Hepatic stellate cell (primary cell): ENCODE measurements around the gene TMTC2.
A peak's percentile ranks its signal among the peaks of the same experiment; 100 is the strongest.

ENCODE experiments used
- DNase-seq: peaks from one replicate; pipeline ENCODE4 v3.0.0; 2011; ENCODE audit warnings: low spot score

The TMTC2 gene

DNA sequence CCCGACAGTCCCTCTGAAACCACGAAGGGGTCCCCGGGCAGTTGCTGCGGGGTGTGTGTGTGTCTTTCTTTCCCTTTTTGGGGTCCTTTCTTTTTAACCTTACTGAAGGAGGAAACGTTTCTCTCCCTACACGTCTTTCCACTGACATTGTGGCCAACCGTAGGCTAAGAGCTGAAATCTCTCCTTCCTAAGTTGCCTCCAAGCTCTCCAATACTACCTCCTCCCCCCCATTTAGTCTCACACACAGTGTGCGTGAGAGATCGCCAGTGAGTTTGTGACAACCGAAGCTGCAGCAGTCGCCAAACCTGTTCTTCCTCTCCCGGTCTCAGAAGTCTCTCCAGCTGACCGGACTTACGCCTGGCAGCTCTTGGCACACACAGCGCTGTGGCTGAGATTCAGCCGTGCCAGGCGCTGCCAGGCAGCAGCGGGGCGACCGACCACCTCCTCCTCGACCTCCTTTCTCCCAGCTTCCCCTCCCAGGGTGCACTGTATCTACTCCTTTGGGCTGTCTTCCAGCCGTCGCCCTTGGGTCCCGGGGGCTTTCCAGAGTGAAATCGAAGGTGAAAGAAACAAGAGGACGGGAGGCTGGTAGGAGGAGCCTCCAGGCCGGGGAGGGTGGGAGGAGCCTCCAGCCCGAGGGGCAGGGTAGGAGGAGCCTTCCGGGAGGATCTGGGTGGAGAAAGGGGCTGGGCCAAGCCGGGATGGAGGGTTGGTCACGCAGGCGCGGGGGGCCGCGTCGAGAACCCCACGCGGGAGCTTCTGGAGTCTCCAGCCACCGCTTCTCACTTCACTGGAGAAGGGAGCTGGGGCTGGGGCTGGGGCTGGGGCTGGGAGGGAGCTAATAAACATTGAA is at the start of gene TMTC2:
Gene TMTC2, plus strand, starts transcription at position 739 of the 853 bp plus-strand sequence.
- peak; percentile 94 for DNase-seq

DNA sequence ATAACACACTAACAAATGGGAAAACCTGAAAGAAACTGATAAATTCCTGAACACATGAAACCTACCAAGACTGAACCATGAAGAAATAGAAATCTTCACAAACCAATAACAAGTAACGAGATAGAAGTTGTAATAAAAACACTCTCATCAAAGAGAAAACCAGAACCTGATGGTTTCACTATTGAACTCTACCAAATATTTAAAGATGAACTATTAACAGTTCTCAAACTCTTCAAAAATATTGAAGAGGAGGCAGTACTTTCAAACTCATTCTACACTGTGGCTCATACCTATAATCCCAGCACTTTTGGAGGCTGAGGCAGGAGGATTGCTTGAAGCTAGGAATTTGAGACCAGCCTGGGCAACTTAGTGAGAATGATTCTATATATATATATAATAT is 48.4 kb upstream of the TMTC2 start:
- no peak for DNase-seq

GRCh38 chr12:82644896-82645295 is 41.8 kb upstream of the TMTC2 start:
- no peak for DNase-seq

- no peak for DNase-seq
Measured at GRCh38 chr12:82645414-82645813, 41.3 kb upstream of the TMTC2 start.

GRCh38 chr12:82647853-82648252 is 38.9 kb upstream of the TMTC2 start:
- DNase-seq, result no peak

GRCh38 chr12:82648259-82648909 is 38.3 kb upstream of the TMTC2 start:
- no peak for DNase-seq

GRCh38 chr12:82650627-82651337 is 35.9 kb upstream of the TMTC2 start:
- DNase-seq, result no peak

DNA sequence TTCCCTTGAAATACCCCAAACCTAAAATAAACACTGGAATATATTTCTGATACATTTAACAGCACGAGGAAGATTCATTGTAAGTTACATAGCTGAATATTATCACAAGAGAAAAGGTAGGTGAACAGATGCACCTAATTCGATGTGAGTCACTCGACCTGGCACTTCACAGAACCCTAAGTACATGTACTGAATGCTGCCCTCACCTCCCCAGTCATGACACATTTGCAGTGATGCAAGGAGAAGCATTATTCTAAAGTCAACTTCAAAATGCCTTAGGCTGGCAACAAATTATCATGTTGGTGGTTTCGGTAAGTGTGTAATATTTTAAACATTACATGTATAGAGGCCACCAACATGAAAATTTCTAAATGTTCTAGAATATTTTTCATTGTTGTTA is 35.2 kb upstream of the TMTC2 start:
- no peak for DNase-seq

DNA sequence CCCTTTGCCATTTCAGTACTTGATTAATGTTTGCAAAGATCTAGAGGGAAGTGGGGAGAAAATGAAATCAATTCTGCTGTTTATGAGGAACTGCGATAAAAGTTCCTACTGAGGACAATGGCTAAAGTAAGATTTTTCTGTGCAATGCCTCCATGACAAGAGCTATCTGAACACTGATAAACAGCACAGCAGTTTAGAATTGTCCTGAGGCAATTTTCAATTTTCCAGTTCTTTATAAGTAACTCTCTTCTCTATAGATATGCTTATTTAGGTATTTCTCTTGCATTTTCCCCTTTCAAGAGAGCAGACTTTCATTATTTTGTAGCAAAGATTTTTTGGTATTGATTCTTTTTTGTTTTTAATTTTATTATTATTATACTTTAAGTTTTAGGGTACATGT is 34.6 kb upstream of the TMTC2 start:
- no peak for DNase-seq

GRCh38 chr12:82655751-82656150 is 31.0 kb upstream of the TMTC2 start:
- no peak for DNase-seq

- DNase-seq, result no peak
Measured at GRCh38 chr12:82659343-82660207, 27.1 kb upstream of the TMTC2 start.

DNA sequence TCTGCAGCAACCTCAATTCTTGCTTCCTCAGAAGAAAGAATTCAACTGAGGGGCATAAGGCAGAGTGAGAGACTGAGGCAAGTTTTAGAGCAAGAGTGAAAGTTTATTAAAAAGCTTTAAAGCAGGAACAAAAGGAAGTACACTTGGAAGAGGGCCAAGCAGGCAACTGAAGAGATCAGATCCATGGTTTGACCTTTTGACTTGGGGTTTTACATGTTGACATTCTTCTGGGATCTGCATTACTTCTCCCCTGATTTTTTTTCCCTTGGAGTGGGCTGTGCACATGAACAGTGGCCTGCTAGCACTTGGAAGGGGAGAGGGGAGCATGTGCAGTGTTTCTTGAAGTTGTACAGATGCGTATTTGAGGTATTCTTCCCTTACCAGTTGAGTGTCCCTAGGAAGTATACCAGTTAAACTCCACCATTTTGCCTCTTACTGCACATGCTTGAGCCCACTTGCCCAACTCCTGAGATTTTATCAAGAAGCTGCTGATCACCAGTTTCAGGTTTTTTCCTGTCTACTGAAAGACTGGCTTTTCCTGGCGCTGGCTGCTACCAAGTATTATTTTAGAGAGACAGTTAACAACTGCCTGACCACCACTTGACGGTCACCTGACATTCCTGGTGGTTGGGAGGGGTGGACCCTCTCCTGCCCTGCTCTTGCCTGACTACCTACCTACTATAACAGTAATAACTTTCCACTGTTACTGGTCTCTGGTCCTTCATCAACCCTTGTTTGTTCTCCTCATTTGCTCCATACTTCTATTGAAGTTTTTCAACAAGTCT is 26.0 kb upstream of the TMTC2 start:
- no peak for DNase-seq

DNA sequence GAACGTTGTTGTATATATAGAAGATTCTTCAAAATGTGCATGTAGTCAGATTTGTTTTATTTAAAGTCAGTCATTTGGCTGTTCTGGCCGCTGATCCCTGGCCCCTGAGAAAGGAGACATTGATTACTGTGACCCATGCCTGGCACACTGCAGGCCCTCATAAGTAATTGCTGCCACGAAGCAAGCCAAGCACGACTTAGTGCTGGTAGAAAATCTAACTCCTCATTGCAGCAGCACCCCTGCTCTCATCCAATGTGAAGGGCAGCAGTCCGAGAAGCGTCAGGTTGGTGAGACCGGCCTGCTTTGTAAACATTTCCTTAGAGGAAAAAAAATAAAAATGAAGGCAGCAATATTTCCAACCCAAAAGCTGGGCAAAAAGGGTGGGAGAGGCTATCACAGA is 22.8 kb upstream of the TMTC2 start:
- no peak for DNase-seq

- DNase-seq, result no peak
Measured at GRCh38 chr12:82665142-82665923, 21.4 kb upstream of the TMTC2 start.

DNA sequence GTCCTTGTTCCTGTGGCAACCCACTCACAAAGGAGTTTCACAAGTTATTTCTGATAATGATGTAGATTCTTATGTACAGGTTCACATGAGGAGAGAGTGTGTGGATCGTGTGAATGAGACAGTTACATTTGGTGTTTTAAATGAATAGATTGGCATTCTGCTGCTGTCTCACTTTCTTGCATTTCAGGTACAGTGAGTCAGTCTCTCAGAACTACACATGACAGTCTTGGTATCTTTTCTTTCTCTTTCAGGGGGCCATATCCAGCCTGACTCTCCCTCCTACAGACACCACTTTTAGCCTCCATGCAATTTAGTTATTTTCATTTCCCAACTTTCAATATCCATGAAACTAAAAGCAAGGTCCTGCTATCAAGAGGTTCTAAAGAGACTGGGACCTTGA is 19.9 kb upstream of the TMTC2 start:
- no peak for DNase-seq

GRCh38 chr12:82671673-82672195 is 15.0 kb upstream of the TMTC2 start:
- no peak for DNase-seq

DNA sequence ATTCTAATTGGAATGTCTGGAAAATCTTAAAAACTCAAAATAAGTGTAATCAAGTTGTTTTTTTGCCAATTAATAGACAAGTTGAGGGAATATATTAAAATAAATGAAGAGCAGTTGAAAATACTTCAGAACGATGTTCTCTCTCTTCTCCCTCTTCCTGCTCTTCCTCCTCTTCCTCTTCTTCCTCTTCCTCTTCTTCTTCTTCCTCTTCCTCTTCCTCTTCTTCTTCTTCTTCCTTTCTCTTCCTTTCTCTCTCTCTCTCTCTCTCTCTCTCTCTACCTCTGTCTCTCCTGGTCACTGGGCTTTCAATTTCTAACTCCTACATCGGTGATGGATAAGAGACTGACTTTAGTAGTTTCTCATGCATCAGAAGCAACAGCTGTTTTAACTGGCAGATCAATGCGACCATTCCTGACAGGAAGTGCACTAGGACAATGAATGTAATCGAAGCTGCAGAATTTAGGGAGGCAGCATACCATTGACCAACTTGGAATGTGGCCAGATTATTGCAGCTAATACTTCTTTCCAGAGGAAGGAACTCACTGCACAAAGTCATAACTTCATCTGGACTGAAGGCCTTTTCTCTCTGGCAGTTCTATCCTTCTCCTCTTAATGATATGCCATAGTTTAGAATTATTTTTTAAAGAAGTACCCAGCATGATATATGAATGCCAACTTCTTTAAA is 13.8 kb upstream of the TMTC2 start:
- no peak for DNase-seq

- no peak for DNase-seq
Measured at GRCh38 chr12:82673698-82674097, 13.0 kb upstream of the TMTC2 start.

DNA sequence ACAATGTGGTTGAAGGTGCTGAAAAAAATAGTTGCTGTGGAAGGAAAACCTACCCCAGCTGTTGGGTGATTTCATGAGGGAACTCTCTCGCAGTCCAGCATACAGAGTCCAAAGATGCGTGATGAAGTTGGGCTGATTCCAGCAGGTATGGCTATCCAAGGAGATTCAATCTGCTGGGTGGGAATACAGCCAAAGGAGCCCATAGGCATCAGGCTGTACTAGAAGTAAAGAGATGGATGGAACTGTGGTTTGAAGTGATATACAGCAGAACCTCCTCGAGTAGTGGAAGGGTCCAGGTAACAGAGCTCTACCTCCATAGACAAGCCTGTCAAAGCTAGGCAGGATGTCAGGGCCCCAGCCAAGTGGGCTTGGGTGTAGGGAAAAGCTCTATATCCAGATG is 11.5 kb upstream of the TMTC2 start:
- no peak for DNase-seq

DNA sequence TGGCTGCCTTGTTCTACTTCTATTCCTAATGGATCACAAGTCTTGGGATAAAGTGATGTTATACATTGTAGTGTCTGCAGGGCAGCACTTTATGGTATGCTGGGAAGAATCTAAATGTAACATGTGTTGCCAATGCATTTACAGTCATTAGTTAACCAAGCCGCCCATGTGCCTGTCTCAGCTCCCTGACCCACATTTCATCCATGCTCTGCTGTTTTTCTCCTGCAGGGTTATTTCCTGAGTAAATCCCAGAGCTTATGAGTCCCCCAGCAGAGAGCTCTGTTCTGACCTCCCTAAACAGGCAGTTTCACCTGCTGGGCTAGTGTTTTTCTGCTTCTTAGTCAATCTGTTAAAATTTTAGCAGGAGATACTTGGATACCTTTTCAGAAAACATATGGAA is 4.4 kb upstream of the TMTC2 start:
- DNase-seq, result no peak
